Left hindlimb (tissue), 1 donor: ENCODE data around the gene C6orf62.
"Not testable (repeated sequence)": the region's sequence is repeated elsewhere in the genome, so short reads cannot be mapped to it uniquely, and the experiment has no call there.

Source experiments
- DNase-seq: peaks from one replicate; pipeline ENCODE4 v3.0.0-alpha.2; 2018

Gene C6orf62

GRCh38 chr6:24719125-24719971 lies at the start of gene C6orf62:
Gene C6orf62, minus strand, starts transcription at chr6:24719154. Its CDS starts 486 bp downstream, at chr6:24718668.
- peak; percentile 51 for DNase-seq

DNA sequence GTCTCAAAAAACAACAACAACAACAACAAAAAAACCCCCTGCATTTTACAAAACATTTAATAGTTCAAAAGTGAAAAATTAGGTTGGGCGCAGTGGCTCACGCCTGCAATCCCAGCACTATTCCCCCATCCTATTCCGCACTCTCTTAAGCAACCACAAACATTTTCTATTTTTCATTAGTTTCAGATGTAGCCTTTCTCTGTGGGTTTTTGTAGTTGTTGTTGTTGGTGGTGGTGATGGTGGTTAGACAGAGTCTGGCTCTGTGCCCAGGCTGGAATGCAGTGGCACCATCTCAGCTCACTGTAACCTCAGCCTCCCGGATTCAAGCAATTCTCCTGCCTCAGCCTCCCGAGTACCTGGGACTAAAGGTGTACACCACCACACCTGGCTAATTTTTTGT lies 49.4 kb upstream of the C6orf62 start:
- no peak for DNase-seq

DNA sequence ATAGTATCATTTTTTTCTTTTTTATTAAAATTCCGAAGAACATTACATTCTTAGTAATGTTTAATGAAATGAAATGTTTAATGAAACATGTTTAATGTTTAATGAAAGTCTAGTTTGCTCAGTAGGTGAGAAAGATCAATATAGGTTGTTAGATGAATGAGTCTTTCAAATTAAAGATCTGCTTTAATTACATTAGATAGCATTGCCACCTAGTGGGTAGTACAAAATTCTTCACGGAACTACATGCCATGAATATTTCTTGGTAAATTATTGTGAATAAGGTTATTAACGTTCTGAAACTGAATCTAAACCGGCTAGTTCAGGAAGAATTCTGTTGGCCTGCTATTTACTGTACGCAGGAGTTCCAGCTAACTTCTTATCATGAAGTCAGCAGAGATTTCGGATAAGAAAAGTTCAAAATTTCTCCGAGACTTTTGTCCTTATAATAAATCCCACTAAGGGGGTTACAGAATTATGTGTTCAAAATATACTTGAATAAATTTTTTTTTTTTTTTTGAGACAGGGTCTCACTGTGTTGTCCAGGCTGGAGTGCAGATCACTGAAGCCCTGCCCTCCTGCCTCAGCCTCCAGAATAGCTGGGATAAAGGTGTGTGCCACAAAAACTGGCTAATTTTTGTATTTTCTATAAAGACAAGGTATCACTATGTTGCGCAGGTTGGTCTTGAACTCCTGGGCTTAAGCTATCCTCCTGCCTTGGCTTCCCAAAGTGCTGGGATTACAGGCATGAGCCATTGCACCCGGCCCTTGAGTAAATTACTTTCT lies 47.9 kb upstream of the C6orf62 start:
- DNase-seq: no peak

- not testable (repeated sequence) for DNase-seq
Observed at GRCh38 chr6:24765968-24766367, 47.0 kb upstream of the C6orf62 start.

DNA sequence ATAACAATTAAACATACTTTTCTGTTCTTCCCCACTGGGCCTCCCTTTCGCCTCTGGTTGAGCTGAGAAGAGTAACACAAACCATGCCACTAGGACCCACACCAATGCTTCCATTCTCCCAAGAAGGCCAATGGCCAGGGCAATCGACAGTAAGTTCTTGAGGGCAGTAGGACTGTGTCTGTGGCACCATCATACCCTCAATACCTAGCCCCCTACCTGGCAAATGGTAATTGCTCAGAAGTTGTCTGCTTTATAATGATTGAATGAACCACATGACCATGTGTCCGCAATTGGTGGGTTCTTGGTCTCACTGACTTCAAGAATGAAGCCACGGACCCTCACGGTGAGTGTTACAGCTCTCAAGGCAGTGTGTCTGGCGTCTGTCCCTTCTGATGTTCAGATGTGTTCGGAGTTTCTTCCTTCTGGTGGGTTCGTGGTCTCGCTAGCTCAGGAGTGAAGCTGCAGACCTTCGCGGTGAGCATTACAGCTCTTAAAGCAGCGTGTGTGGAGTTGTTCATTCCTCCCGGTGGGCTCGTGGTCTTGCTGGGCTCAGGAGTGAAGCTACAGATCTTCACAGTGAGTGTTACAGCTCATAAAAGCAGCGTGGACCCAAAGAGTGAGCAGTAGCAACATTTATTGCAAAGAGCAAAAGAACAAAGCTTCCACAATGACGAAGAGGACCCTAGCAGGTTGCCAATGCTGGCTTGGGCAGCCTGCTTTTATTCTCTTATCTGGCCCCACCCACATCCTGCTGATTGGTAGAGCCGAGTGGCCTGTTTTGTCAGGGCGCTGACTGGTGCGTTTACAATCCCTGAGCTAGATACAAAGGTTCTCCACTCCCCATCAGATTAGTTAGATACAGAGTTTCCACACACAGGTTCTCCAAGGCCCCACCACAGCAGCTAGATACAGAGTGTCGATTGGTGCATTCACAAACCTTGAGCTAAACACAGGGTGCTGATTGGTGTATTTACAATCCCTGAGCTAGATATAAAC lies 46.2 kb upstream of the C6orf62 start:
- DNase-seq: not testable (repeated sequence)

DNA sequence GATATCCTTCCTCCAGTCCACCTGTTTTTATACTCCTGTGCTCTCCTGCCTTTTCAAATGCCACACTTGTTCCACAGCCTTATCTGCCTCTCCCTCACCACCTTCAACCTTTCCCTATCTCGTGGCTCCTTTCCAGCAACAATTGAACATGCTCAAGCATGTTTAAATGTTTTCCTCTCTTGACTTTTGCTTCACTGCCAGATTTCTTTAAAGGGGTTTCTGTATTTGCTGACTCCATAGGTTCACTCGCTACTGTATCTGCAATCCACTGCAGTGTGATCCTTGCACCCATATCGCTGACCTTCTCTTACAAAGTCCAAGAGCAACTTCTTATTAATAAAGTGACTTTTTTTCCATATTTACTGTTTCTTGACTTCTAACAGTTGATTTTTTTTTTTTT lies 44.6 kb upstream of the C6orf62 start:
- DNase-seq: no peak

DNA sequence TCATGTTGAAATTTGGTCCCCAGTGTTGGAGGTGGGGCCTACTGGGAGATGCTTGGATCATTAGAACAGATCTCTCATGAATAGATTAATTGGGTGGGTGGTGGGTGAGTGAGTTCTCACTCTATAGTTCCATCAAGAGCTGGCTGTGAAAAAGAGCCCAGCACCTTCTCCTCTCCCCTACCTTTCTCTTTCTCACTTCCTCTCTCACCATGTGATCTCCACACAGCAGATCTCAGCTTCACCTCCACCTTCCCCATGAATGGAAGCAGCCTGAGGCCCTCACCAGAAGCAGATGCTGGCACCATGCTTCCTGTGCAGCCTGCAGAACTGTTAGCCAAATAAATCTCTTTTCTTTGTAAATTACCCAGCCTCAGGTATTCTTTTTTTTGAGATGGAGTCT lies 42.9 kb upstream of the C6orf62 start:
- no peak for DNase-seq

GRCh38 chr6:24761193-24761835 lies 42.4 kb upstream of the C6orf62 start:
- DNase-seq: no peak

DNA sequence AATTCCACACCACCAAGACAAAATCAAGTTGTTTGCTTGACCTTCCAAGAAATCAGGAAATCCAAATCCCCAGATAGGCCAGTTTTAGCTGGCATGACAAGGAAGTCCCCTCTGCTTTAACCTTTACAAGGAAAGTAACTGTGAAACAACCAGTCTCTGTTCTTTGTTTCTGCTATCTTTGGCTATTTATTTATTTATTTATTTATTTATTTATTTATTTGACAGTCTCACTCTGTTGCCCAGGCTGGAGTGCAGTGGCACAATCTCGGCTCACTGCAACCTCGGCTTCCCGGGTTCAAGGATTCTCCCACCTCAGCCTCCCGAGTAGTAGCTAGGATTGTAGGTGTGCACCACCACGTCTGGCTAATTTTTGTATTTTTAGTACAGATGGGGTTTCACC lies 41.3 kb upstream of the C6orf62 start:
- no peak for DNase-seq

DNA sequence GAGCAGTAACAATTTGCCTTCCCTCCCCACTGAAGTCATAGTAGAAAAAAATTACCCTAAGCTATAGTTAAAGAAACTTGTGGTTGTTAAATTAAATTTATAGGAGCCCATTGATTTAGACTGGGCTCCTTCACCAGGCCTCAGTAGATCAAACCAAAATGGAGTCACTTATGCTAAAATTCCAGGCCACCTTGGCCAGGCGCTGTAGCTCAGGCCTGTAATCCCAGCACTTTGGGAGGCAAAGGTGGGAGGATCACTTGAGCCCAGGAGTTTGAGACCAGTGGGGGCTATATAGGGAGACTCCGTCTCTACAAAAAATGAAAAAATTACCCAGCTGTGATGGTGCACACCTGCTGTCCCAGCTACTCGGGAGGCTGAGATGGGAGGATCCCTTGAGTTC lies 40.8 kb upstream of the C6orf62 start:
- DNase-seq: no peak

DNA sequence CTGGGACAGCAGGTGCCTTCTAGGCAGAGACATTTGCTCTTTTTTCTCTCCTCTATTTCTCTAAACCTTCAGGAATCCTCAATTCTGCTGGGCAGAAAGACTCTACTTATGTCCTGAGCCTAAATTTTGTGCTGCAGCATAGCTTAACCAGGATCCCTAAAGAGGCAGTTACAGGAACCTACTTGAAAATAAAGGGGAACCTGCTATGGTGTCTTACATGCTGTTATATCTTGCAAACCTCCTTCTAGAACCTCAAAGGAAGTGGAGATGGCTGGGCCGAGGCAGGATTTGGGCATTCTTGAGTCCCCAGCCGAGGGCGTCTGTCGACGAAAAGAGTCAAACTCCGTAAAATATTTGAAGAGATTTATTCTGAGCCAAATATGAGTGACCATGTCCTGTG lies 38.7 kb upstream of the C6orf62 start:
- DNase-seq: no peak

- DNase-seq: no peak
Observed at GRCh38 chr6:24755279-24755678, 36.3 kb upstream of the C6orf62 start.

DNA sequence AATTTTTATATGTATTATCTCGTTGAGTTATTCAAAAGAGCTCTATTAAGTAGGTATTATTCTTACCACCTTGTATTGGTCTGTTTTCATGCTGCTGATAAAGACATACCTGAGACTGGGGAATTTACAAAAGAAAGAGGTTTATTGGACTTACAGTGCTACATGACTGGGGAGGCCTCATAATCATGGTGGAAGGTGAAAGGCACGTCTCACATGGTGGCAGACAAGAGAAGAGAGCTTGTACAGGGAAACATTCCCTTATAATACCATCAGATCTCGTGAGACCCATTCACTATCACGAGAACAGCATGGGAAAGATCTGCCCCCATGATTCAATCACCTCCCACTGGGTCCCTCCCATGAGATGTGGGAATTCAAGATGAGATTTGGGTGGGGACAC lies 35.4 kb upstream of the C6orf62 start:
- not testable (repeated sequence) for DNase-seq

GRCh38 chr6:24753545-24753944 lies 34.6 kb upstream of the C6orf62 start:
- no peak for DNase-seq

DNA sequence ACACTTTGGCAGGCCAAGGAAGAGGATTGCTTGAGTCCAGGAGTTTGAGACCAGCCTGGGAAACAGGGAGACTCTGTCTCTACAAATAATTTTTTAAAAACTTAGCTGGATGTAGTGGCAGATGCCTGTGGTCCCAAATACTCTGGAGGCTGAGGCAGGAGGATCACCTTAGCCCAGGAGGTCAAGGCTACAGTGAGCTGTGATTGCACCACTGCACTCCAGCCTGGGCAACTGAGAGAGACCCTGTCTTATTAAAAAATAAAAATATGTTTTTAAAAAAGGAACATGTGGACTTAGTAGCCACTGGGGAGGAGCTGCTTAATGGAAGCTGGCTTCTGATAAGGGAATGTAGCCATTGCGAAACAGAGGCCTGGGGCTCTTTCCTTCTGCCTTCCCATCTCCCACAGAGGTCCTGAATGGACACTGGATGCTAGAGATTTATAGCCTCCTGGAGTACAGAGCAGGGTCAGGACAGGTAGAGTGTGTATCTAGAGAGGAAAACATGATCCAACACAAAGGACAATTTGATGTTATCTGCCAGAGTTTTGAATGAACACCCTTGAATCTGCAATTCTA lies 34.1 kb upstream of the C6orf62 start:
- no peak for DNase-seq

DNA sequence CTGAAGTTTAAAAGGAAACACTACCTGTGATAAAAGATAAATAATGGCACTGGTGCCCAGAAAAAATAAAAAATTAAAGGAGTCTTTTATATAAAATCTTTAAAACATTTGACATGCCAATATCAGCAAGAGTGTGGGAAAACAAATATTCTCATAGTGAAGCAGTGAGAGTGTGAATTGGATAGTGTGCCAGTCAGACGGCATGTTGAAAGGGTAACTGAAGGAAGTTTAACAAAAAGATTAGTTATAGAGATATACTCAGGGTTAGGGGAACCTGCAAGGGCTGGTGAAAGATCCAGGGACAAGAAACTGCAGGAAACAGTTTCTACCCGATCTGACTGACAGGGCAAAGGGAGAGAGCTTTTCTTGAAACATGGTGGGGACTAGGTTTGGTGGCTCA lies 33.5 kb upstream of the C6orf62 start:
- no peak for DNase-seq

DNA sequence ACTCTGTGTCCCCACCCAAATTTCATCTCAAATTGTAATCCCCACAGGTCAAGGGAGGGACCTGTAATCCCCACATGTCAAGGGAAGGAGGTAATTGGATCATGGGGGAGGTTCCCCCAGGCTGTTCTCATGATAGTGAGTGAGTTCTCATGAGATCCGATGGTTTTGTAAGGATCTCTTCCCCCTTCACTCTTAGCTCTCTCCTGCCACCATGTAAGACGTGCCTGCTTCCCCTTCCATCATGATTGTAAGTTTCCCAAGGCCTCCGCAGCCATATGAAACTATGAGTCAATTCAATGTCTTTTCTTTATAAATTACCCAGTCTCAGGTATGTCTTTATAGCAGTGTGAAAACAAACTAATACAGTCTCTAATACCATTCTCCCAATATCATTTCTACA lies 31.9 kb upstream of the C6orf62 start:
- not testable (repeated sequence) for DNase-seq

DNA sequence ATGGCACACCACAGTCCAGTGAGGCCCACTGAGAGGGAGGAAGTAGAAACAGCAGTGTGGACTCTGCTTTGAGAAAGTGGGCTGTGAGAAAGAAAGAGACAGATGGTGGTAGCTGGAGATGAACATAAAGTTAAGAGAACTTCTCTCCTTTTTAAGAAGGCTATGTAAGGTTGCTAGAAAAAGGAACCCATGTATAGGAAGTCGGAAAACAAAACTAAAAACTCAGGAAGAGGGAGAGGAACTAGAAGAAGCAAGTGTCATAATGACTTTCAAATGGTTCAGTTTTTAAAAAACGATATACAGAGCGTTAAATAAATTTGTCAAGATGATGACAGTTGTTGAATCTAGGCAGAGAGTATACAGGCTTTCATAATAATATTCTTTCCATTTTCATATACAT lies 30.3 kb upstream of the C6orf62 start:
- DNase-seq: no peak

DNA sequence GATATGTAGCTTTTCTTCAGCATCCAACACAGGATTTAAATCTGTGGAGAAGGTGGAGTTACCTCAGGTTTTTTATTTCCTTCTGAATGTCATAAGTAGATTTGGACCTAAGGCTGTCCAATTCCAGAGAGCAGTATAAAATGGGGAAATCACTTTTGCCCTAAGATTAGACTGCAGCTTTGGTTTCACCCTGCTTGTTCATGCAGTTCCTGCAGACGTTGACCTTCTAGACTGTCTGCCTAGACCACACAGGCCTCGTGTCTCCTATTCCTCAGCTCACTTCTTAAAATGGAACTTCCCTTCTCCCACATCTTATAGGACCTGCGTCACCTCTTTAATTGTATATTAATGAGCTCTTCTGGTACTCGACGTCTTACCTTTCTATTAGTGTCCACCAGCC lies 26.0 kb upstream of the C6orf62 start:
- no peak for DNase-seq

DNA sequence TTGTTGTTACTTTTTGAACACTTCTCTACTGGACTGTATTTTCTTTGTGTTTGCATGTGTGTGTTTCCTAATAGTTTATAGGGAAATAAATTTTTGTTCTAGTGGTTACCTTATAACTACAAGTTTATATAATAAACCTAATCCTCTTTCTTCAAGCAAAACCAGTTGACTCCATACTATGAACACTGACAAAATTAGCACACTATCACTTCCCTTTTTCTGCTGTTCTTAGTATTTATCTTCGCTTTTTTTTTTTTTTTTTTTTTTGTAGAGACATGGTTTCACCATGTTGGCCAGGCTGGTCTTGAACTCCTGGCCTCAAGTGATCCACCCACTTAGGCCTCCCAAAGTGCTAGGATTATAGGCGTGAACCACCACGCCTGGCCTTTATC lies 25.0 kb upstream of the C6orf62 start:
- DNase-seq: no peak

- no peak for DNase-seq
Observed at GRCh38 chr6:24743265-24743943, 24.4 kb upstream of the C6orf62 start.
